Common myeloid progenitor, CD34-positive (primary cell): ENCODE data around the gene SHTN1.

Experiments
- CTCF ChIA-PET: fragments of 350-600 bp; sonication (Branson Sonifier 250); formaldehyde crosslinking; loops from one replicate; lab custom pipeline; 2021; ENCODE audit warnings: antibody characterized with exemption; lab: Charles Lee
- POLR2A ChIA-PET: fragments of 350-600 bp; sonication (Branson Sonifier 250); formaldehyde crosslinking; loops from one replicate; lab custom pipeline; 2021; ENCODE audit warnings: antibody characterized with exemption; lab: Charles Lee
- DNase-seq, 3 donors: peaks; one replicate each; pipeline versions ENCODE4 v3.0.0 to v3.0.0-alpha.2; 2013
- H3K27ac ChIP-seq, 2 experiments: 1 replicate in 1 of 2; 2 replicates in 1 of 2; pipeline ENCODE4 v1.7.0; 2013; ENCODE audit warnings: inconsistent platforms in 2 of 2, low read length in 2 of 2, mild to moderate bottlenecking in 2 of 2, low read depth in 1 of 2, moderate library complexity in 1 of 2; ENCODE audit not compliant: severe bottlenecking in 2 of 2, insufficient read depth in 1 of 2, poor library complexity in 1 of 2
- H3K27me3 ChIP-seq, 5 experiments: replicated peaks in 2 of 5; 1 replicate in 3 of 5; 2 replicates in 2 of 5; pipeline versions ENCODE4 v1.6.1 to v1.7.0; 2013; ENCODE audit warnings: low read length in 4 of 5, mild to moderate bottlenecking in 2 of 5, moderate library complexity in 2 of 5, inconsistent platforms in 1 of 5; ENCODE audit not compliant: insufficient read depth in 5 of 5, control insufficient read depth in 4 of 5
- H3K36me3 ChIP-seq, 4 experiments: 1 replicate in 2 of 4; 2 replicates in 2 of 4; pipeline versions ENCODE4 v1.6.1 to v1.7.0; 2013; ENCODE audit warnings: low read length in 3 of 4, control low read depth in 1 of 4, mild to moderate bottlenecking in 1 of 4; ENCODE audit not compliant: control insufficient read depth in 4 of 4, insufficient read depth in 4 of 4
- H3K4me1 ChIP-seq, 4 experiments: 1 replicate in 3 of 4; 2 replicates in 1 of 4; pipeline versions ENCODE4 v1.6.1 to v1.7.1; 2013; ENCODE audit warnings: low read length in 3 of 4, mild to moderate bottlenecking in 3 of 4, control low read depth in 1 of 4, inconsistent platforms in 1 of 4, moderate library complexity in 1 of 4; ENCODE audit not compliant: control insufficient read depth in 4 of 4, insufficient read depth in 4 of 4; ENCODE audit errors: control extremely low read depth in 1 of 4
- H3K4me3 ChIP-seq, 7 experiments: 1 replicate in 4 of 7; 2 replicates in 3 of 7; pipeline versions ENCODE4 v1.5.1 to v1.7.0; 2013; ENCODE audit warnings: mild to moderate bottlenecking in 7 of 7, low read length in 6 of 7, moderate library complexity in 6 of 7, inconsistent platforms in 2 of 7, low read depth in 2 of 7, control low read depth in 1 of 7; ENCODE audit not compliant: insufficient read depth in 4 of 7, control insufficient read depth in 1 of 7; ENCODE audit errors: extremely low read depth in 1 of 7
- H3K9me3 ChIP-seq, 5 experiments: 1 replicate in 4 of 5; 2 replicates in 1 of 5; pipeline versions ENCODE4 v1.6.1 to v1.7.1; 2013; ENCODE audit warnings: low read length in 4 of 5, mild to moderate bottlenecking in 2 of 5, inconsistent platforms in 1 of 5, low read depth in 1 of 5, moderate library complexity in 1 of 5; ENCODE audit not compliant: control insufficient read depth in 4 of 5, insufficient read depth in 2 of 5; ENCODE audit errors: control extremely low read depth in 1 of 5
- WGBS: methylation state at CpG from one replicate; pipeline ENCODE4 v1.1.5; 2013; ENCODE audit not compliant: insufficient coverage; 5-methylcytosine and 5-hydroxymethylcytosine counted together

SHTN1 gene

DNA sequence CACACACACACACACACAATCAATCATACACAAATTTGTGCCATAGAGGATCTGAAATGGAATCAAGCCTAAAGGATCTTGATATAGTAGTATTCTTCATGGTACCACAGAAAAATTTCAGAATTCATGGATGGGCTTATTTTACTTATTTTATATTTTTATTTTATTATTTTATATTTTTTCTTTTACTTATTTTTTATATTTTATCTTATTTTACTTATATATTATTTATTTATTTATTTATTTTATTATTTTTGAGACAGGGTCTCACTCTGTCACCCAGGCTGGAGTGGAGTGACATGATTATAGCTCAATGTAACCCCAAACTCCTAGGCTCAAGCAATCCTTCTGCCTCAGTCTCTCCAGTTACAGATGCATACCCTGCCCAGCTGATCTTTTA is 16.7 kb downstream of the SHTN1 start:
- ChIA-PET CTCF (no interaction called here), POLR2A (no interaction called here)
- Histone ChIP-seq H3K27ac (no peak overlapping the region), H3K4me1 (no peaks in the 10 kb centered on the region), H3K4me3 (no peak overlapping the region), H3K36me3 (no peaks in the 10 kb centered on the region), H3K9me3 (no peaks in the 10 kb centered on the region), H3K27me3 (peaks cover 0 to 2% (median 0%) of the 10 kb centered on the region in 5 experiments)
- no peak for DNase-seq

DNA sequence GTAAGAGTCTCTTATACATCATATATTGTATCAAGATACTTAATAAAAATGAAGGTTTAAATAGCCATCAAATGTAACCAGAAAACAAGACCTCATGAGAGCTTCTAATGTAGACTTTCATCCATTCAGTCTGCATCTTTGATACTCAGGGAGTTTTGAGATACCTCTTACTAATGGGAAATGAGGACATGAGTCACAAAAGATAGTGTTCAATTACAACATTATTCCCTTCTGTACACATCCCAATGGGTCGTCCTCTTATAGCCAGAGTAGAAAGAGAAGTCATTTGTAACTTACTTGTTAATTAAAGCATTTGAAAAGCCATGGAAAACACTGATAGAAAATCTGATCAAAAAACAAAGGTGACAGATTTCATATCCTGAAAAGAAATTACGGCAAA is 19.4 kb downstream of the SHTN1 start:
- no peaks in the 10 kb centered on the region for H3K4me1 ChIP-seq
- no peak overlapping the region for H3K27ac ChIP-seq
- WGBS: no CpG with 5 or more reads among the region's 2 CpGs
- H3K27me3 ChIP-seq: peaks cover 0 to 2% (median 0%) of the 10 kb centered on the region in 5 experiments
- no peaks in the 10 kb centered on the region for H3K36me3 ChIP-seq
- no peak overlapping the region for H3K4me3 ChIP-seq
- H3K9me3 ChIP-seq: no peaks in the 10 kb centered on the region
- ChIA-PET CTCF (no interaction called here), POLR2A (no interaction called here)
- DNase-seq: no peak

DNA sequence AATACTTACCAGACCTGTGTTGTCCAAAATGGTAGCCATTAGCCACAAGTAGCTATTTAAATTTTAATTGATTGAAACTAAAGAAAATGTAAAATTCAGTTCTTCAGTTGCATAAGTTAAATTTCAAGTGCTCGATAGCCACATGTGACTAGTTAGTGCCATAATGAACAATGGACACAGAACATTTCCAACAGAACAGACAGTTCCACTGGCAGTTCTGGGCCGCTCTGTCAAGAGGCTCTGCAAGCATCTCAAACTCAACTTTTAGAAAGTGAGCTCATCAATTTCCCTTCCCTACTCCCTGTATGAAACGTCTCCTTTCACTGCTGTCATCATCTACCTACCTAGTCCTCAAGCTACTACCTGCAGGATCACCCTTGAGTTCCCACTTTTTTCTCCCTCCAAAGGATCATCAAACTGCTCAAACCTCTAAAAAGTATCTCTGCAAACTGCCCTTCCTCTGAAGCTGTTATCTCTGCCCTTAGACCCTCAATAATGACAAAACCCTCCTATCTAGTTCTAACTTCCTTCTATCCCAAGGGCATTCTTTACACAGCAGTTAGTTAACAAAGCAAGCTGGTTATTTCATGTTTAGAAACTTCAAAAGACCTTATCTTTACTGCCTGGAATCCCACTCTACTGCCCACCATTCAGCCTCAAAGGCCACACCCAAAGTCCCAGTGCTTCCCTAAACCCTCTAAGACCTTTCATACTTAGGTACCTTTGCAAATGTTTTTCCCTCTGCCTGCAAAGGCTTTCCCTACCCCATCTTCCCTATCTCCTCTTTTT is 20.6 kb downstream of the SHTN1 start:
- Histone ChIP-seq H3K27me3 (peaks cover 0 to 2% (median 0%) of the 10 kb centered on the region in 5 experiments), H3K9me3 (no peaks in the 10 kb centered on the region), H3K4me3 (no peak overlapping the region), H3K36me3 (no peaks in the 10 kb centered on the region), H3K27ac (no peak overlapping the region), H3K4me1 (no peaks in the 10 kb centered on the region)
- ChIA-PET CTCF (interaction anchor here (1.3 kb wide), 1 partner anchor 12 kb away, joined by 3 read pairs; no protein-coding TSS in a partner anchor), POLR2A (no interaction called here)
- DNase-seq: no peak
- 97% methylated on average over 3 of the region's 3 CpGs for WGBS

DNA sequence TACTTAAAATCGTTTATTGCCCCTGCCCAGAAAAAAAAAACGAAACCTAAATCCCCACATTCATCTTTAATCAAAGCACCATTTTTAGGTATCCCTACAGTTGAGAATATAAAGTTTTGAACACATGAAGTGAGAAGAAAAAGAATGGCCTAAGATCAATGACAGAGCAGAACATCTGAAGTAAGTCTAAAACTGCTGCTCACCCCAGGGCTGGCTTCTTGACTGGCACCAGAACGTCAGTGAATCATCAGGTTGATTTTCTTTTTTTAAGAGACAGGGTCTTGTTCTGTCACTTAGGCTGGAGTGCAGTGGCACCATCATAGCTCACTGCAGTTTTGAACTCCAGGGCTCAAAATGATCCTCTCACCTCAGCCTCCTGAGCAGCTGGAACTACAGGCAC is 24.9 kb downstream of the SHTN1 start:
- Histone ChIP-seq H3K36me3 (no peaks in the 10 kb centered on the region), H3K27ac (no peak overlapping the region), H3K27me3 (peaks cover 0 to 2% (median 0%) of the 10 kb centered on the region in 5 experiments), H3K4me3 (no peak overlapping the region), H3K9me3 (no peaks in the 10 kb centered on the region), H3K4me1 (no peaks in the 10 kb centered on the region)
- 78% methylated on average over 1 of the region's 3 CpGs for WGBS
- ChIA-PET CTCF (interaction anchor here (1.0 kb wide), 1 partner anchor 10 kb away, joined by 3 read pairs; no protein-coding TSS in a partner anchor), POLR2A (no interaction called here)
- no peak for DNase-seq

DNA sequence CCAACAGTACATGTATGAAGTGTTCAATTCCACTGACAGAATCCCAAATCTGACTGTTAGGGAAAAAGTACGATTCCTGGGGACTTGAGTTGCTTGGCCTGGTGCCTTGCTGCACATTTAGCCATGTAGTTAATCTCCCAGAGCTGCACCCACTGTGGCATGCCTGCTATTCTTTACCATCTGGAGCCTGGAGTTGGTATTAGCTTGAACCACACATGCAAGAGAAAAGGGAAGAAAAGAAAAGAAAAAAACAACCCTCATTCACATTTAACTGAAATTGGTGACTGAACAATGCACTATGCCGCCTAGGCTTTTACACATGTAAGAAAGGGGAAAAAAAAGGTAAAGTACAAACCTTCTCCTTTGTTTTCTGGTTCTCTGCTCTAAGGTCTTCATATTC is 26.1 kb downstream of the SHTN1 start:
- ChIA-PET CTCF (no interaction called here), POLR2A (no interaction called here)
- Histone ChIP-seq H3K4me1 (no peaks in the 10 kb centered on the region), H3K36me3 (no peaks in the 10 kb centered on the region), H3K27ac (no peak overlapping the region), H3K27me3 (no peaks in the 10 kb centered on the region), H3K9me3 (no peaks in the 10 kb centered on the region), H3K4me3 (no peak overlapping the region)
- no peak for DNase-seq
- 100% methylated on average over 2 of the region's 2 CpGs for WGBS

DNA sequence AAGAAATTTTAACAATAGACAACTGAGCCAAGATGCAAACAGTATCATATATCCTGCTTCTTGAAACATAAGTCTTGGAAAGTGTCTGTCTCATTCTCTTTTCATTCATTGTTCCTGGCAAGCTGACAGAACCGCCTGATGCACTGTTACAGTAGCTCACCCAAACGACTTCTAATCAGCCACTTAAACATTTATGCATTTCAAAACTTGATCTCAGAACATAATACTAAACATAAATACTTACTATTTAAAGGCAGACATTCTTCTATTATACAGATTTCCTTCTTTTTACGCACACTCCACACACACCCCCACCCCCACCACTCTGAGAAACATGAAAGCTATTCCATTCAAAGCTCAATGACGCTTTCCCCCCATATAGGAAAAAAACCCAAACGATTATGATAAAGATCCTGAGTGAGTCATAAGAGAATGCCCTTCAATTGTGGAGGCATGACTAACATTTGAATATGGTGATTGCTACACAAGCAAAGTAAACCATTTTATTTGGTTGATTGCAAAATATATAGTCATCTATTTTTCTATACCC is 30.5 kb downstream of the SHTN1 start:
- POLR2A ChIA-PET: no interaction called here
- H3K4me1 ChIP-seq: no peaks in the 10 kb centered on the region
- no peaks in the 10 kb centered on the region for H3K9me3 ChIP-seq
- CTCF ChIA-PET: no interaction called here
- 94% methylated on average over 3 of the region's 5 CpGs for WGBS
- H3K27ac ChIP-seq: no peak overlapping the region
- H3K4me3 ChIP-seq: no peak overlapping the region
- H3K36me3 ChIP-seq: no peaks in the 10 kb centered on the region
- no peak for DNase-seq
- no peaks in the 10 kb centered on the region for H3K27me3 ChIP-seq

DNA sequence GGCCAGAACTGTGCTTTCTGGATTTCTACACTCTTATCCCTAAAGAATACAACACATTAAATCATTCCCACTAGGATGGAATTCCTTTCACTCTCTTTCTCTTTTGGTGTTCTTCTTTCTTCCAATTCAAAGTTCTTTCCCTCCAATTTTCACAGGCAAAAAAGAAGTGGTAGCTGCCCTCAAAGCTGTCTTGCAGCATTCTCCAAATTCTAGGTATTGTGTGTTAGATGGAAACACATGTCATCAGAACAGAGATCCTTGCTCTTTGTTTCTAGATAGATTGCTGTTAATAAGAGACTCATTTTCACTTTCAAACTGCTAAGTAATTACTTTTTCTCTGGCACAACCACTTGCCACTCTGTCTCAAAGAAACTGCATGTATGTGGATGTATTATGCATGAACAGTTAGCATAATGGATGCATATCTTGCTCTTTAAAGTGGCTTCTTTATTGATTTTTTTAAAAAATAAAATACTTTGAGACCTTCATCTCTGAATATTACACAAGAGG is 31.0 kb downstream of the SHTN1 start:
- H3K27me3 ChIP-seq: no peaks in the 10 kb centered on the region
- H3K27ac ChIP-seq: no peak overlapping the region
- POLR2A ChIA-PET: no interaction called here
- no peak for DNase-seq
- no peaks in the 10 kb centered on the region for H3K9me3 ChIP-seq
- CTCF ChIA-PET: no interaction called here
- no peaks in the 10 kb centered on the region for H3K4me1 ChIP-seq
- H3K4me3 ChIP-seq: no peak overlapping the region
- no peaks in the 10 kb centered on the region for H3K36me3 ChIP-seq
